ENCODE data around the gene MICALL2.

The MICALL2 gene

DNA sequence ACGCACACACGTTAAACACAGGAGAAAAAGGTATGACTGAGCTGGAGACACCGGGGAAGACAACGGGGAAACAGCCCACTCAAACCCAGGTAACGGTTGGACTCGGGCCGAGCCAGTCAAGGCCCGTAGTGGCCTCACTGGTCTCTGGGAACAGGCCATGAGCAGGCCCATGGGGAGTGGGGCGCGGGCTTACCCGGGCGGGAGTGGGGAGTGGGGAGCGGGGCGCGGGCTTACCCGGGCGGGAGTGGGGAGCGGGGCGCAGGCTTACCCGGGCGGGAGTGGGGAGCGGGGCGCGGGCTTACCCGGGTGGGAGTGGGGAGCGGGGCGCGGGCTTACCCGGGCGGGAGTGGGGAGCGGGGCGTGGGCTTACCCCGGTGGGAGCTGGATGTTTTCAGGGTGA, 33.4 kb upstream of the MICALL2 start:
- no peak for DNase-seq

DNA sequence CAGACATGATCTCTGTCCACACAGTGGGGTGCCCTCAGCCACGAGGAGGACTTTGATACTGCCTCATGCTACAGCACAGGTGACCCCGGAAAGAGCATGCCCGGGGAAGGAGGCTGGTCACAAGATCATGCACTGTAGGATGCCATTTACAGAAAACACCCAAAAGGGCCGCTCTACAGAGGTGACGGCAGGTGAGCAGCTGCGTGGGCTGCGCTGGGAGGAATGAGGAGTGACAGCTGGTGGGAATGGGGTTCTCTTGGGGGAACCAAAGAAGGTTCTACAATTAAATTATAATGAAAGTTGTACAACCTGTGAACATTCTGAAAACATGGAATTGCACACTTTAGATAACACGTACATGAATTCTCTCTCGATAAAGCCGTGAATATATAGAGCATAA, 33.0 kb upstream of the MICALL2 start:
- no peak for DNase-seq

GRCh38 chr7:1490837-1491236, 31.6 kb upstream of the MICALL2 start:
- no peak for DNase-seq

DNA sequence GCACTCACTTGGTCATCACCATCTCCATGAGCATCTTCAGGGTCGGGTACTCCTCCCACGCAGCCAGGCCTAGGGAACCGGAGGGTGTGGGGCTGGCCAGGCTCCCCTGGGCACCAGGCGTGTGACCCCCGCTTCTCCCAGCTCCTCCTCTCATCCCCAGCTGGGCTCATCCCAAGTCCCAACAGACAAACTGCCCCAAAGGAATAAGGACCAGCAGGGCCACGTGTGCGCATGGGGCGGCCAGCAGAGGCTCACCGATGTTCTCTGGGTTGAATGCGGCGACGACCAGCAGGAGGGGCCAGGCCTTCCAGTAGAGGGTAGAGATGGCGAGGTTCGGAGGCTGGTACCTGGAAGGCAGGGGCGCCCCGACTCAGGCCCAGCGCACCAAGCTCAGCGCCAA, 30.1 kb upstream of the MICALL2 start:
- no peak for DNase-seq

DNA sequence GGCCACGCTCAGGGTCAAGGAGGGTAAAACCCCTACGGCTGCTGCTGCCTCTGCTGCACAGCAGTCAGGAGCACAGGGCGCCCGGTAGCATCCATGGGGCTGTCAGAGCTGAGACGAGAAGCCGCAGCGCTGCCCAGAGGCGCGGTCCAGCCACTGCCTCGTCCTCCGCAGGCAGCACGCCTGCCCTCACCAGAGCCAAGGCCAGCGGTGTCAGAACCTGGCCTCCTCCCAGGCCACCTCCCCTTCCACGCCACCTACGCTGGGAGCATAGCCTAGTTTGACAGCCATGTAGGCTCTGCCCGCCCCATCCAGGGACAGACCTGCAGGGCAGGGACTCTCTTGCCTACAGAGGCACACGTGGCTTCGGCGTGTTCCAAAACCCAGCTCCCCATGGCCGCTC, 28.7 kb upstream of the MICALL2 start:
- no peak for DNase-seq

- no peak for DNase-seq
Measured at GRCh38 chr7:1487466-1487865, 28.2 kb upstream of the MICALL2 start.

DNA sequence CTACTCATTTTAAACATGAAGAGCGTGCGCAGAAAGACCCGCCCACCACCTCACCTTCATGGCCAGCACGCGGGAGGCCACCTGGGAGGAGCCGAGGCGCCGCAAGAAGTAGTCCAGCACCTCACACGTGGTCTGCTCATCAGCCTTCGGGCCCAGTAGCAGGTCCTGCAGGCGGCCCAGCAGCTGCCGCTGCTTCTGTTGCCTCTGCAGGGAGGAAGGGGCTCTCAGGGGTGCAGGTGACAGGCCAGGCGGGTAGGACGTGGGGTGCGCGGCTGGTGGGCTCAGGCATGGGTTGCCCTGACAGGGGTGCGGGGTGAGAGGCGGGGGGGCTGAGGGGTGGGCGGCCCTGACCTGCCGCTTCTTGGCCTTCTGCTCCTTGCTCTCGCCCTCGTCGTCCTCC, 27.3 kb upstream of the MICALL2 start:
- no peak for DNase-seq

DNA sequence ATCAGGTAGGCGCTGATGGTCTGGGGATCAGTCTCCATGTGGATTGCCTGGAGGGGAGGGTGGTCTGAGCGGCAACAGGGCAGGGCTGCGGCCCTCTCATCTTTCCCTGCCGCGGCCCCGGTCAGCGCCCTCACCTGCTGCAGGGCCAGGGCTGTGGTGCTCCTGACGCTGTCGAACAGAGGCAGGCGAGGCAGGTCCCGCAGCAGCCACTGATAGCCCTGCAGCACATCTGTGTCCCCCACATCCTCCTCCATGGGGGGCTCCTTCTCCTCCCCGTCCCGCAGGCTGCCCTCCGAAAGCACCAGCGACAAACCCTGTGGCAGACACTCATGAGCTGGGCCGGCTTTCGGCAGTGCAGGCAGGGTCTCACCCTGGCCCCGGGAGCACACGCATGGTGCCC, 25.9 kb upstream of the MICALL2 start:
- no peak for DNase-seq

DNA sequence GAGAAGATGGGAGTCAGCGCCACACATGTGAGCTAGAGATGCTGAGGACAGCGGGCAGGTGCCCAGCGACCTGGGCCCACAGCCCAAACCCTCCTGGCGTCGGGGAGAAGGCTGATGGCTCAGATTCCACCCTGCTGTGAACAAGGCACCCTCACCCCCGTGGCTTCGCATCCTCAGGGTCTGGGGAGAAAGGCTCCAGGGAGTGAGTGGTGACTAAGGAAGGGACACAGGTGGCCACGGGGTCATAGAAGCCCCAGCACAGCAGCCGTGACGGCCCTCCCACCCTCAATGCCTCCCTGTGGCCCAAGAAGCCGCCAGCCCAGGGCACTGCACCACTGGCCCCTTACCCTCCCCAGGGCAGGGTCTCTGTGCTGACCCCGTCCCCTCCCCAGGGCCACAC, 25.3 kb upstream of the MICALL2 start:
- DNase-seq = no peak

- DNase-seq = no peak
Measured at GRCh38 chr7:1483536-1484505, 24.6 kb upstream of the MICALL2 start.

DNA sequence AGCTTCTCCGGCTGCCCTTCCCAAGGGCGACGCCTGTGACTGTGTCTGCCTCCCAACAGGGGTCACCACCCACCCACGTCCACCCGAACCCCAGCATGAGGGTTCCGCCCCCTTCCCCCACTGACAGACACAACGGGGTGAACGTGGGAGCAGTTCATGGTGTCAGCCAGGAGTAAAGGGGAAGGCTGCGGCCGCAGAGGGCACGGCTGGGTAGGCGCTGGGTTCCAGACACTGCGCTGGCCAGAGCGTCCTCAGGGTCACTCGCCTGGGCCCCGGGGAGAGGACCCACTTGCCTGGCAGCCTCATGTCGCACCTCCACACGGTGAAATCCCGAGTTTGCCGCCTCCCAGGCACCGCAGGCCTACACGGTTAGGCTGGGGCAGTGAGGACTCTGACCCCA, 23.8 kb upstream of the MICALL2 start:
- DNase-seq = no peak

GRCh38 chr7:1481300-1481699, 22.0 kb upstream of the MICALL2 start:
- DNase-seq = no peak

DNA sequence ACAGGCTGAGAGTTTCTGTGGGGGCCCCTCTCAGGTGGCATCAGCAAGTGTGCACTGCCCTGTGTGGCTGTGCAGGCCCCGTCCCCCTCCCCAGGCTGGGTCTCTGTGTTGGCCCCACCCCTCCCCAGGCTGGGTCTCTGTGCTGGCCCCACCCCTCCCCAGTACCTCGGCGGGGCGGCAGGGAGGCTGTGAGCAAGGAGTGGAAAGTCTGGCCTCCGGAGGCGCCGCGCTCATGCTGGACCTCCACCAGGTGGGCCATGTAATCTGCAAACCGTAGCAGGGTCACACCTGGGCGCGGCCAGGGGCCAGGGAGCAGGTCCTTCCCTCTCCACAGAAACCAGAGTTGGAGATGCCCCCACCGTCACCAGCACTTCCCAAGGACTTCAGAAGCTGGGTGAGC, 21.4 kb upstream of the MICALL2 start:
- no peak for DNase-seq

- no peak for DNase-seq
Measured at GRCh38 chr7:1479287-1479686, 20.0 kb upstream of the MICALL2 start.

- no peak for DNase-seq
Measured at GRCh38 chr7:1478480-1478879, 19.2 kb upstream of the MICALL2 start.

- no peak for DNase-seq
Measured at GRCh38 chr7:1476859-1477258, 17.6 kb upstream of the MICALL2 start.

- DNase-seq = no peak
Measured at GRCh38 chr7:1475991-1476390, 16.7 kb upstream of the MICALL2 start.

DNA sequence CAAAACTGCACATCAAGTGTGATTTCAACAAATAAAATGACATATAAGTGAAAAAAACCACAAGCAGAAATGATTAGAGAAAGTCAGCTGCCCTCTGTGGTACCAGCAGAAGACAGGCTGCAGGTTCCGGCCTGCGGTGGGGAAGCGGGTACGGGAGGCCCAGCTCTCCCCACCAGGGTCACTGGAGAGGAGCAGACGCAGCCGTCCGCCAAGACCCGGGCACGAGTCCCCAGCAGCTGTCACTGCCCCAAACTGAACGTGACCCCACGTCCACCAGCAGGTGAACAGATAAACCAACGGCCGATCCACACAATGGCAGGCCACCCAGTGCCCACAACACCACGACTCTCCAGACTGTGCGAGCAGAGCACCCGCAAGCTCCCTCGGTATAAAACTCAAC, 16.1 kb upstream of the MICALL2 start:
- no peak for DNase-seq

- DNase-seq = no peak
Measured at GRCh38 chr7:1474736-1475135, 15.5 kb upstream of the MICALL2 start.

- peak; percentile 85 for DNase-seq
Measured at GRCh38 chr7:1473864-1474512, 14.7 kb upstream of the MICALL2 start.

DNA sequence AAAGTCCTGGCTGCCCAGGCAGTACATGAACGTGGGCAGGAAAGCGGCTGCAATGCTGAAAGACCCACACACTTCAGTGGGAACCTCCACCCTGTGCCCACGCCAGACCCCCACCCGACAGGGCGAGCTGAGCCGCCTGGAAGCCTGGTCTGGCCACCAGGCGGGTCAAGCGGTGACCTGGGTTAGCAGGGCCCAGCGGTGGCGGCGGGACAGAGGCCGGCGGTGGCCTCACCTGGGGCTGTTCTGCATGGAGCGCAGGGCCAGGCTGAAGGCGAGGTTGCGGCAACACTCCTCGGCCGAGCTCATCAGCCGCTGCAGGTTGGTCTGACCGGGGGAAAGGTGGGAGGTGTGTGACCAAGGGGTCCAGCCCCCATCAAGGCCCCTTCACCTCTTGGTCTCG, 11.6 kb upstream of the MICALL2 start:
- DNase-seq = no peak

DNA sequence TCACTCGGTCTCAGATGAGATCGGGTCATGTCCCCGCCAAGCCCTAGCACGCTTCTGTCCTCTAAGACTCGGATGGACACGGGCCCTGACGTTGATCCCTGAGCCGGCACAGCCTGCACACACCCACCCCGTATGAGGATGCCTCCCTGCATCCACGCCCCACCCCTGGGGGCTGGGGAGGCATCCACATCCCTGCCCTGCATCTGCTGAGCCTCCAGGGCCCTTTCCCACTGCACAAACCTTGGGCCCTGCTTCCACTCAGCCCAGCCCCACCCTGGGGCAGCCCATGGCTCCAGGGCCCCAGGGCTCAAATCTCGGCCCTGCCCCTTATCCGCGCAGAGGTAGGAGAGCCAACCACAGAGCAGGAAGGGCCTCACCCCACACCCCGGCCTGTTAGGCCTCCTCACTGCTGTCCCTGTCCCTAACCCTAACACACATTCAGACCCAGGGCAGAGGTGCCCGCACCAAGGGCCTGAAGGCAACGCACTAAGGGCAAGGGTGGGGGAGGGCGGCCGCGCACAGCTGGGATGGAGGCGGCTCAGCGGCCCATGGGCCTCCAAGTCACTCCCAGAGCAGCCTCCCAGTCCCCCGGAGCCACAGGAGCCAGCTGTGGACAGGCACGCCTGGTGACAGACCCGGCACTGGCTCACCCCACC, 9.5 kb upstream of the MICALL2 start:
- no peak for DNase-seq

GRCh38 chr7:1468203-1468602, 8.9 kb upstream of the MICALL2 start:
- no peak for DNase-seq
